Muscle of arm (tissue), 12 donors: ENCODE results near the gene RNF13. TPM values are rescaled to one million over a fixed set of nuclear protein-coding genes. Genes with fewer than 3 reads are reported as not detected.
"Not testable (repeated sequence)": the region's sequence is repeated elsewhere in the genome, so short reads cannot be mapped to it uniquely, and the experiment has no call there.

Experiments
- DNase-seq: peaks from one replicate; pipeline ENCODE4 v3.0.0-alpha.2; 2013
- polyA plus RNA-seq, 12 donors: library from polyadenylated mRNA; unstranded; fragments of 120-200 nt; gene quantifications; one replicate each; pipeline ENCODE4 v1.2.1, GENCODE V29; 2013; ENCODE audit not compliant: insufficient read length in 12 of 12

Gene RNF13
- polyA plus RNA-seq, 12 donors: 35.9 to 61.1 (median 45.8) TPM; not detected in 1

DNA sequence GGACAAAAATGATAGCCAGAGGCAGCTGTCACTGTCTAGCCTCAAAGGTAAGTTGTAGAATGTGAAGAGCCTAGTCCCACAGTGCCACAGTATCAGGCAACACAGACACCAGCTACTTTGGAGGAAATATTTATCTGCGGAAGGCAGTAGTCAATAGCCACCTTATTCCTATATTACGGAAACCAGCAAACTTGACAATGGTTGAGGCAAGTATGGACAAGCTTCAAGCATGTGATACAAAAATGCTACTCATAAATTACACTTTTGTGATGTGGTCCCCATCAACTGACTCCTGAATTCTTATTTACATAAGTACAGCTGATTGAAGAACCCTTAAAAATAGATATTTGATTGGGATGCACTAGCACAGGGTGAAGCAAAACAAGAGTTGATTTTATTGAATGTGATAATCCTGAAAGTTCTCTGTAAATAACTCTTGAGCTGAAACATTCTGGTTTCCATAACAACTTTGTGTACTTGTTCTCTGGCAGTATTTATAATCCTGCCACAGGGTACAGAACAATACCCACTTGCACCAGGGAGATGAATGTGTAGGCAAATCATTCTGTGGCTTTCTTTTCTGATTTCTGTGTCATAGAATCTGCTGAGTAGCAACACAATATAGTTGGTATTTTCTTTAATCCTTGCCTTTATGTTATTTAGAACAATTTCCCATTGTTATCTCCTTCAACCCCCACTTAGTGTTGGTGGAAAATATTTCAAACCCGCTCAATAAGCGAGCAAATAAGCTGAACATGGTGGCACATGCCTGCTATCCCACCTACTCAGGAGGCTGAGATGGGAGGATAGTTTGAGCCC, 20.4 kb upstream of the RNF13 start, which contains the start of gene ANKUB1:
Gene ANKUB1, minus strand, starts transcription at position 103 of the 819 bp plus-strand sequence. CDS start 188 bp downstream, outside the sequence.
- no peak for DNase-seq

DNA sequence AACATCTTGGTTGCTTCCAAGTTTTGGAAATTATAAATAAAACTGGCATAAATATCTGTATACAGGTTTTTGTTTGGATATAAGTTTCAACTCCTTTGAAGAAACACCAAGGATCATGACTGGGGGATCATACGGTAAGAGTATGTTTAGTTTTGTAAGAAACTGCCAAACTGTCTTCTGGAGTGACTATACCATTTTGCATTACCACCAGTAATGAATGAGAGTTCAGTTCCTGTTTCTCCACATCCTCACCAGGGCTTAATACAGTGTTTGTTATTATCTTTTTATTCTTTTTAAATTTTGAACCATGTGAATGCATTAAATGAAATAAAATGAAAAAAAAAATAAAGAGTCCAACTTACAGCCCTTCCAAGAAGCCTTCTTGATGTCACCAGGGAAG, 17.0 kb upstream of the RNF13 start:
- DNase-seq: no peak

DNA sequence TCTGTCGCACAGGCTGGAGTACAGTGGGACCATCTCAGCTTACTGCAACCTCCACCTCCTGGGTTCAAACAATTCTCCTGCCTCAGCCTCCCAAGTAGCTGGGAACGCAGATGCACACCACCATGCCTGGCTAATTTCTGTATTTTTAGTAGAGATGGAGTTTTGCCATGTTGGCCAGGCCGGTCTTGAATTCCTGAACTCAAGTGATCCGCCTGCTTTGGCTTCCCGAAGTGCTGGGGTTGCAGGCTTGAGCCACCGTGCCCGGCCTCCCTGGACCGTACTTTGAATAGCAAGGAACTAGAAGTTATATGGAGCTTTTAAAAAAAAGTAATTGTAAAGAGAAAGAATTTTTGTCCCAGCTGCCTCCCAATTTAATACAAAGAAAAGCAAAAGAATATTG, 12.3 kb upstream of the RNF13 start:
- DNase-seq: no peak

DNA sequence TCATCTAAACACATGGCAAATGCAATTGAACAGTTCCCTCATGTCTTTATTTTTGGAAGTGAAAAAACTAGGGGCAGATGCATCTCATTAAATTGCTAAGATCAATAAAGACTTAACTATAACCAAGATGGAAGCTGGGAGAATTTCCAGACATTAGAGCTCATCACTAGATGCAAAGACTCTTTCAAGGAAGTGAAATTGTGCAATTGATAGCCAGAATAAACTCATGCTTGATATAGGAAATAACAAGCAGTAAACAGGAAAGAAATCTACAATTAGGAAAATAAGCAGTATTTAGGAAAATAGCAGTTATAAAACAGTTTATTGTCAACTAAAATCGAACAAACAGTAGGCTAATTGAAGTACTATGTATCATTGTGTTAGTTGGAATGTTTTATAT, 11.8 kb upstream of the RNF13 start:
- DNase-seq: no peak

DNA sequence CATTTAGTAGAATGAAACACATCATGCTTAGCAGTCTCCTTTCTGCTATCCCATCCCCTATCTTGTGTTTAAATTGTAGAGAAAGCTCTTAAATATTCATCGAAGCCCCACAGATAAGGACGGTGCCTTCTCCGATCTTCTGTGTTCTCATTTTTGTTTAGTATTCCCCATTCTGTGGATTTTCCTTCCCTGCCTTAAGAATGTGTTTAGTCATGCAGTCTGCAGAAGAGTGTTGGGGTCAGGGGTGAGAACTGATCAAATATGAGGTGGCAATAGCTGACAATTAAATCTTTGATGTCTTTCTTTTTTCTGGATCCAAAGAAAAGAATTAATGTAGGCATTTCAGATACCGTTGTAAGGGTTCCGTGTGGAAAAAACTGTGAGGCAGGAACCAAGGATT, 11.4 kb upstream of the RNF13 start:
- DNase-seq: no peak

DNA sequence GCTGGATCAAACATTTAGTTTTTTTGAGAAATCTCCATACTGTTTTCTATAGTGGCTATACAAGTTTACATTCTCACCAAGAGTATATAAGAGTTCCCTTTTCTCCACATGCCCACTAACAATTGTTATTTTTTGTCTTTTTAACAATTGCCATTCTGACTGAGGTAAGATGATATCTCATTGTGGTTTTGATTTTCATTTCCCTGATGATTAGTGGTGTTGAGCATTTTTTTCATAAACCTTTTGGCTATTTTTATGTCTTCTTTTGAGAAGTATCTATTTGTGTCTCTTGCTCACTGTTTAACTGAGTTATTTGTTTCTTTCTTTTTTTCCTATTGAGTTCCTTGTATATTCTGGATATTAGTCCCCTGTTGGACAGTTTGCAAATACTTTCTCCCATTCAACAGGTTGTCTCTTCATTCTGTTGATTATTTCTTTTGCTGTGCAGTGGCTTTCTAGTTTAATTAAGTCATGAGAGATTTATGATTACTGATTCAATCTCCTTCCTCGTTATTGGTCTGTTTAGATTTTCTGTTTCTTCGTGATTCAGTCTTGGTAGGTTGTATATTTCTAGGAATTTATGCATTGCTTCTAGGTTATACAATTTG, 6.7 kb upstream of the RNF13 start:
- no peak for DNase-seq

DNA sequence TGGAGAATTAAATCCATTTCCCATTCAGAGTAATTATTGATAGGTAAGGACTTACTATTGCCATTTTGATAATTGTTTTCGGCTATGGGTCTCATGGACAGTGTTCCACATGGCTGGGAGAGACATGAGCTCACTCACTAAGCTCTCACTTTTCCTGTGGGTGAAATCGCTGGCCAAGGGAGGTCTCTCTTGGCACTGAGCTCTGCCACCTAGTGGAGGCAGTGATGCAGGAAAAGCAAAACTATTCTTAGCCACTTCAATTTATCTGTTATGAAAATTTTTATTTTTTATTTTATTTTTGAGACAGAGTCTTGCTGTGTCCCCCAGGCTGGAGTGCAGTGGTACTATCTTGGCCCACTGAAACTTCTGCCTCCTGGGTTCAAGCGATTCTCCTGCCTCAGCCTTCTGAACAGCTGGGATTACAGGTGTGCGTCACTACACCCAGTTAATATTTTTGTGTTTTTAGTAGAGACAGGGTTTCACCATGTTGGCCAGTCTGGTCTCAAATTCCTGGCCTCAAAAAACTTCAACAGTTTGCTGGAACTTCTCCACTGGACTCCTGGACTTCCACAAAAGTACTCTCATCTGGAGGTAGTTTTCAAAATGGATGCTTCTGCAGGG, 4.7 kb upstream of the RNF13 start:
- DNase-seq: peak; percentile 59

DNA sequence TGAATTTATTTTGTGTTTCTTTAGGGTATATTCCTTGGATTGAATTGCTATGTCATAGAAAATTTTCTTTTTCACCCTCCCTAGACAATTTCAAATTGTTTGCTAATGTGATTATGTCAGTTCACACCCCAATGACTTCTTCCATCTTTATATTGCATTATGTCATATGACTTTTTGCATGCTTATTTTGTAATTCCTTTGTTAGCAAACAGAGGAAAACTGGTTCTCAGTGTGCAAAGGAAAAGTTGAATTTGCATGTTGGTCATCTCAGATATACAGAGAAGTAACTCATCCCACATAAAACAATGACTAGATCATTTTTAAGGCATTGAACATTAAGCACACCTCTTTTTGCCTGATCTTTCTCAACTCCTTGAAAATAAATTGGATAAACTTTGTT, 3.3 kb upstream of the RNF13 start:
- DNase-seq: no peak

DNA sequence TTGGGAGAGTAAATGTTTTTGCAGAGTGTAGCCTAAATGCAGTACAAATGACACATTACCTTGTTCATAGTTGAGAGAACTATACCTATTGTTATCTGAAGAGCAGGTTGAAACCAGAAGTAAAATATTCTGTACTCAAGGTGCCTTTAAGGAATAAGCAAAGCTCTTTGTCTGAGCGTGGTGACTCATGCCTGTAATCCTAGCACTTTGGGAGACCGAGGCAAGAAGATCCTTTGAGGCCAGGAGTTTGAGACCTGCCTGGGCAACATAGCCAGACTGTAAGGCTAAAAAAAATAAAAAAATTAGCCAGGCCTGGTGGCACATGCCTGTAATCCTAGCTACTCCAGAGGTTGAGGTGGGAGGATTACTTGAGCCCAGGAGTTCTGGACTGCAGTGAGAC, 2.2 kb upstream of the RNF13 start:
- no peak for DNase-seq

DNA sequence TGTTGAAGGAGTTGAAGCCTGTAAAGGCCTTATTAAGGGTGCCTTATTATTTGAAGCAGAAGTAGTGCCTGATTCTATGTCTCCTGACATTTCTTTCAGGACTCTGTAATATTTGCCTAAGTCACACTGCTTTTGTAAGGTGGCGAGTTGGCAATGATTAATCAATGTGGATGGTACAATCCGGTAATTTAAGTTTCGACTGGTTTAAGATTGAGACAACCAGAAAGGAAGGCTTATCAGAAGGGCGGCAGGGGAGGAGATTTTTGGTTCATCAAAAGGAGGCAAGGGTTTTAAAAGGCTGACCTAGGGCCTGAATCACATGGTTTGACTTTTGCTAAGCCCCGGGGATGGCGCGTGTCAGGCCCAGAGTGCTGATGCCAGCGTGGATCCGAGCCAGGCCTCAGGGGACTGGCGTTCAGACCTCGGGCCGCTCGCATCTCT, 830 bp upstream of the RNF13 start:
- DNase-seq: no peak

DNA sequence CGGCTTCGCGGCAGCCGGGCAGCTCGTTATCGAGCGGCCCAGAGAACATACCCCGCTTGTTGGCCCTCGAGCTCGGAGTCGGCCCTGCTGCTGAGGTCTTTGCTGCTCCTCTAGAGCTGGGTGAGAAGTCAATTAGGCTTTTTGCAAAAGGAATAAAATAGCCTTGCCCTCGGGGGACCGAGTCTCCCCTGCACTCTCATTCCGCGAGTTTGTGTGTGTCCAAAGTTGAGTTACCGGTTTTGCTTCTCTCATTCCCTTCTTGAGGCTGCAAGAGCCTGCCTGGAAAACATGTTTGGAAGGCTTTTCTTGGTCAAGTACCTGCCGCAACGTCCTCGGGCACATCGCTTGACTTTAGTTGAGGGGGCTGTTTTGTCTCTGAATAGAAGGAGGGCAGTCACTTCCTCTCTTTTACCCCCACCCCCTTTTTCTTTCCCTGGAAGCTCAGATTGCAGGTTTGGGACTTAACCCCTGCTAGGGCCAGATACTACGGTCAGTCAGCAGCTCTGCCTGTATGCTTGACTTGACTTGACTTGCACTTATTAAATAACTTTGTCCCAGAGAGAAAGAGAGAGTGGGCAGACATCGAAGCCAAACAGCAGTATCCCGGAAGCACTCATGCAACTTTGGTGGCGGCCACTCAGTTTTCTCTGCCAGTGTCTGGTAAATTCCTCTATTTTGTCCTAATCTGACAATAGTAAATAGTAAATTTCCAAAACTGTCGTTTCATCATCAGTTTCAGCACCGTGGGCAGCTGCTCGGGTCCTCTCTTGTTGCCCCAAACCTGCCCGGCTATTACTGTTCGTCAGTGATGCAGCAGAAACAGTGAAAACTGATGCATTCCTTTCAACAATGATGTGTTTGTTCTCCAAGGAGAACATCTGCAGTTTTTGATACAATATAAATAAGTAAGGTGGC, 609 bp downstream of the RNF13 start:
- DNase-seq: peak; percentile 32

DNA sequence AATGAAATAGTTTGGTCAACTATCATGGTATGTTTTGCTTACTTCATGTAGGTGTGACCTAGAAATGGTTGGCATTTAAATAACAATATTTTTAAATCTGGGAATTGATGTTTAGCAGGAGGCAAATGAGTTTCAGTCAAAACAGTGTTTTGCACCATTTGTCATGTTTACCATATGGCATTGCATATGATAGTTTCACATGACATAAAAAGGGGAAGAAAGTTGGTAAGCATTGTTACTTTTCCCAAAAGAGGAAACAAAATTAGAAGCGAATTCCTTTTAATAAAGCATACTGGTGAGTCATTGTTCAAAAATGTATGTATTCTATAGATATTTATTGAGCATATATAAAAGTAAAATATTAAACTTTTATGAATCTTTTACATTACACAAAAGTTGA, 2.3 kb downstream of the RNF13 start:
- no peak for DNase-seq

DNA sequence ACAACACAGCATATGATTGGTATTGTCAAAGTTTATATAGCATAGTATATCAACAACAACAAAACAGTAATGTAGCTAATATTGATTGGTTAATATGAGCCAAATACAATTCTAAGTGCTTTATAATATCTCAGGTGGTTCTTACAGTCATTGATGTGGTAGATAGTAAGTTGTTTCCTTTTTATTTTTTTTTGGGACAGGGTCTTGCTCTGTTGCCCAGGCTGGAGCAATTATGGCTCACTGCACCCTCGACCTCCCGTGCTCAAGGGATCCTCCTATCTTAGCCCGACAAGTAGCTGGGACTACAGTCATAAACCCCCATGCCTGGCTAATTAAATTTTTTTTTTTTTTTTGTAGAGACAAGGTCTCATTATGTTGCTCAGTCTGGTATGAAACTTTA, 2.7 kb downstream of the RNF13 start:
- no peak for DNase-seq

DNA sequence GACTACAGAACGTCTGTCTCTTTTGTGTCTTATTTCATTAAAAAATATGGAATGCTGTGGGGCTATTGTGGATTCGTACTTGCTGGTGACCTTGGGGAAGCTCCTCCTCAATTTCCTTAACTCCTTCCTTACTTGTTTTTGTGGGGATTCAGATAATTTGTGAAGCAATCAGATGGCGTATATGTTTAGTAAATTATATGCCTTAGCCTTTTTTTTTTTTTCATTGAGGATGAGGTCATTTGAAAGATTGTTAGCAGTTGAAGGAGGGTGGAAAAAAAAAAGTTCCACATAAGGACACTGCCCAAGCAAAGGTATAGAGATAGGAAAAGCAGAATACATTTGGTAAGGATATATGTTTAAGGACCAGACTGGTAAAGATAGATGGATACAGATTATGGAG, 3.3 kb downstream of the RNF13 start:
- DNase-seq: no peak

DNA sequence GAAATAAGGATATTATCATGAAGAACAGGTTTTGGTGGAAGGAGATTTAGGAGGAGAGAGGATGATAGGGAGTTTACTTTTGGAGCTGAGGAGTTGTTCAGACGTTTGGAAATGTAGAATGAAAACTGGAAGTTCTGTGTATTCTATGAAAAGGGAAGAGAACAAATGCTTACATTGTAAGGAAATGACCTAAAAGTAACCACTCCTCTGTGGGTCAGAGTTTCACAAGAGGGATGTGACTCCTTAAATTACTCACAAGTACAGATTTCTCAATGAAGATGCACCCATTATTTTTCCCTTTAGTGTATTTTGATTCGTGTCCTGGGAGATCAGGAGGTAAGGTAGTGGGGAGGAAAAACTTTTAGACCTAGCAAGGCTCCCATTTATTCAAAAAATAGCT, 4.0 kb downstream of the RNF13 start:
- peak; percentile 4 for DNase-seq

DNA sequence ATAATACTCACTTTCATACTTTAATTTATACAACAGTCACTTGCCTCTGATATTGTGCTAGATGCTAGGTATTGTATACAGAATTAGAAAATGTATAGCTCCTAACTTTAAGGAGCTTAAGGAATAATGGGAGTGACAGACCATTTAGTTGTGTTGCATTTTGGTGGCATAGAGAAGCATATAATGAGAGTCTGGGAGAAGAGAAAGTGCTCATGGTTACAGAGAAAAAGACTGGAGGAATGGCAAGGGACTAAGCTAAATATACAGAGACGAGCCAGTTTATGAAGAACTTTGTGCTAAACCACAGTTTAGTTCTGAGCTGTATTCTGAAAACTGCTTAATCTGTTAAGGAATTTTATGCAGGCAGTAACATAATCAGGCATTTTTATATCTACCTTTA, 6.4 kb downstream of the RNF13 start:
- DNase-seq: no peak

DNA sequence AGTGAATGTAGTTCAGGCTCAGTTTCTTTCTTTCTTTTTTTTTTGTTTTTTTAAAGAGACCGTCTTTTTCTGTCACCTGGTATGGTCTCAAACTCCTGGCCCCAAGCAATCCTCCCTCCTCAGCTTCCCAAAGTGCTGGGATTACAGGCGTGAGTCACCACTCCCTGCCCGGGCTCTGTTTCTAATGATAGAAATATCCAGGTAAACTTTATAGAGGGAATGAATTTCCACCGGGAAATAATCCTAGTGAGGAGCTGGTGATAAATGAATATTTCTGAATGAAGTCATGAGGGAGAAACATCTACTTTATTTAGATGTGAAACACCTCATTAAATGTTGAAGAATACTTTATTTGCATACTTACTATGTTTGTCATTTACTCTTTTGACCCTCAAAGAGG, 7.2 kb downstream of the RNF13 start:
- no peak for DNase-seq

DNA sequence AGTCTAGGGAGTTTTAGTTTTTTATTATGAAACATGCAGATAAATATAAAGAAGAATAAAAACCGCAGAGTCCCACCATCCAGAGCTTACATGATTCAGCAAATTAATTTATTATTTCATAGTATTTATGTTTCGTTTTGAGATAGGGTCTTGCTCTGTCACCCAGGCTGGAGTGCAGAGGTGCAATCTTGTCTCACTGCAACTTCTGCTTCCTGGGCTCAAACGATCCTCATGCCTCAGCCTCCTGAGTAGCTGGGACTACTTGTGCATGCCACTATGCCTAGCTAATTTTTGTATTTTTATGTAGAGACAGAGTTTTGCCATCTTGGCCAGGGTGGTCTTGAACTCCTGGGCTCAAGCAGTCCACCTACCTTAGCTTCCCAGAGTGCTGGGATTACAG, 13.6 kb downstream of the RNF13 start:
- no peak for DNase-seq

DNA sequence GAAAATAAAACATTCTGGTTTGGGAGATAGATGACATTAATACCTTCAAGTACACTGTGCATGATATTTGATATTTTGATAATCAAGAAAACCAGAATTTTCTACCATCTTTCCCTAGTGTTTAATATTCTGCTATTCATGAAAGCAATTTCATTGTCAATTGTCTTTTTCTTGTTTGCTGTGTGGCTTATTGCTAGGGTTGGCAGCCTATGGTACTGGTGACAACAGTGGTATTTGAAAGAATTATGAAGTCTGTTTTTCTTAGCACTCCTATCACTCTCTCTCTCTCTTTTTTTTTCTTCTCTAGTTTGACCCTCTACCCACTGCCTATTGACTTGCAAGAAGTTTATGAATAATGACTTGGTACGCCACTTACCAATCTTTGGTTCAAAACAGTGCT, 15.4 kb downstream of the RNF13 start:
- DNase-seq: no peak

DNA sequence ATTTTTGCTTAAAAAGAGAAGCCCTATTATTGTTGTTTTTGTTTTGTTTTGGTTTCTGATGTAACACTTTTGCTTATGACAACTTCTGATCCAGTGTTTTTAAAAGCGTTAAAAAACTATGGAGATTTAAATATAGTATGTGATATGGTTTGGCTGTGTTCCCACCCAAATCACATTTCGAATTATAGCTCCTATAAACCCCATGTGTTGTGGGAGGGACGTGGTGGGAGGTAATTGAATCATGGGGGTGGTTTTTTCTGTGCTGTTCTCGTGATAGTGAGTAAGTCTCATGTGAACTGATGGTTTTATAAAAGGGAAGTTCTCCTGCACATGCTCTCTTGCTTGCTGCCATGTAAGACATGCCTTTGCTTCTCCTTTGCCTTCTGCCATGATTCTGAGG, 16.6 kb downstream of the RNF13 start:
- not testable (repeated sequence) for DNase-seq

DNA sequence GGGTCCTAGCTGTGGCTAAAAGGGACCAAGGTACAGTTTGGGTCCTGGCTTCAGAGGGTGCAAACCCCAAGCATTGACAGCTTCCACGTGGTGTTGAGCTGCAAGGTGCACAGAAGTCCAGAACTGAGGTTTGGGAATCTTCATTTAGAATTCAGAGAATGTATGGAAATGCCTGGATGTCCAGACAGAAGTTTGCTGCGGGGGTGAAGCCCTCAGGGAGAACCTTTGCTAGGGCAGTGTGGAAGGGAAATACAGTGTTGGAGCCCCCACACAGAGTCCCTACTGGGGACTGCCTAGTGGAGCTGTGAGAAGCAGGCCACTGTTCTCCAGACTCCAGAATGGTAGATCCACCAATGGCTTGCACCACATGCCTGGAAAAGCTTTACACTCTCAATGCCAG, 17.9 kb downstream of the RNF13 start:
- no peak for DNase-seq

DNA sequence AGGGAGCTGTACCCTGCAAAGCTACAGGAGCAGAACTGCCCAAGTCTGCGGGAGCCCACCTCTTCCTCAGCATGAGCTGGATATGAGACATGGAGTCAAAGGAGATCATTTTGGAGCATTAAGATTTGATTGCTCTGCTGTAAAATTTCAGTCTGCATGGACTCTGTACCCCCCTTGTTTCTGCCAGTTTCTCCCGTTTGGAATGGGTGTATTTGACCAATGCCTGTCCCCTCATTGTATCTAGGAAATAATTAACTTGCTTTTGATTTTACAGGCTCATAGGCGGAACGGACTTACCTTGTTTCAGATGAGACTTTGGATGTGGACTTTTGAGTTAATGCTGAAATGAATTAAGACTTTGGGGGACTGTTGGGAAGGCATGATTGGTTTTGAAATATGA, 18.3 kb downstream of the RNF13 start:
- no peak for DNase-seq
